ENCODE data around the gene MAP3K2.

- no peak for TF ChIP-seq CTCF (conservative IDR thresholded peaks at IDR 0.05; ENCODE audit: low read depth, low read length)
- no peak for TF ChIP-seq BHLHE40 (IDR thresholded peaks at IDR 0.05; ENCODE audit: low read depth, low read length)
- TF ChIP-seq CEBPB (IDR thresholded peaks at IDR 0.05; ENCODE audit: low read depth, low read length): no peak
- TF ChIP-seq CHD1 (IDR thresholded peaks at IDR 0.05; ENCODE audit: low read depth, low read length): no peak
These were observed 11.5 kb downstream of the MAP3K2 start for GRCh38 chr2:127376257-127376656.
